WERI-Rb-1 (cell line): ENCODE results near the gene COLEC11.

Experiments used
- DNase-seq: peaks from one replicate; pipeline ENCODE4 v3.0.0-alpha.2; 2020
- H3K27ac ChIP-seq: fragments of 250-450 bp; sonication (Bioruptor Pico); 2 replicates; pipeline ENCODE4 v1.5.1; 2020; ENCODE audit warnings: mild to moderate bottlenecking, moderate library complexity
- H3K27me3 ChIP-seq: fragments of 250-450 bp; sonication (Bioruptor Pico); 2 replicates; pipeline ENCODE4 v1.5.1; 2021; ENCODE audit warnings: mild to moderate bottlenecking, low read depth, moderate library complexity; ENCODE audit not compliant: insufficient read depth, severe bottlenecking
- H3K36me3 ChIP-seq: fragments of 250-450 bp; sonication (Bioruptor Pico); 2 replicates; pipeline ENCODE4 v1.5.1; 2020; ENCODE audit warnings: mild to moderate bottlenecking, moderate library complexity
- H3K4me3 ChIP-seq: 2 replicates; pipeline ENCODE4 v1.5.1; 2011; ENCODE audit warnings: low read depth, mild to moderate bottlenecking, control low read depth, low read length
- H3K9me3 ChIP-seq: fragments of 250-450 bp; sonication (Bioruptor Pico); 2 replicates; pipeline ENCODE4 v1.5.1; 2021; ENCODE audit warnings: mild to moderate bottlenecking, moderate library complexity; ENCODE audit not compliant: severe bottlenecking
- CTCF ChIP-seq: IDR thresholded peaks from 2 replicates; pipeline ENCODE4 v1.5.1; 2011; ENCODE audit warnings: low read depth, mild to moderate bottlenecking, control low read depth, inconsistent platforms, low read length

COLEC11 gene

GRCh38 chr2:3654531-3655225 is 59.8 kb downstream of the COLEC11 start:
- Histone ChIP-seq H3K36me3 (no peaks in the 10 kb centered on the region), H3K9me3 (no peaks in the 10 kb centered on the region), H3K27ac (no peak overlapping the region), H3K27me3 (no peaks in the 10 kb centered on the region), H3K4me3 (no peak overlapping the region)
- no peak for DNase-seq
- no peak for TF ChIP-seq CTCF

DNA sequence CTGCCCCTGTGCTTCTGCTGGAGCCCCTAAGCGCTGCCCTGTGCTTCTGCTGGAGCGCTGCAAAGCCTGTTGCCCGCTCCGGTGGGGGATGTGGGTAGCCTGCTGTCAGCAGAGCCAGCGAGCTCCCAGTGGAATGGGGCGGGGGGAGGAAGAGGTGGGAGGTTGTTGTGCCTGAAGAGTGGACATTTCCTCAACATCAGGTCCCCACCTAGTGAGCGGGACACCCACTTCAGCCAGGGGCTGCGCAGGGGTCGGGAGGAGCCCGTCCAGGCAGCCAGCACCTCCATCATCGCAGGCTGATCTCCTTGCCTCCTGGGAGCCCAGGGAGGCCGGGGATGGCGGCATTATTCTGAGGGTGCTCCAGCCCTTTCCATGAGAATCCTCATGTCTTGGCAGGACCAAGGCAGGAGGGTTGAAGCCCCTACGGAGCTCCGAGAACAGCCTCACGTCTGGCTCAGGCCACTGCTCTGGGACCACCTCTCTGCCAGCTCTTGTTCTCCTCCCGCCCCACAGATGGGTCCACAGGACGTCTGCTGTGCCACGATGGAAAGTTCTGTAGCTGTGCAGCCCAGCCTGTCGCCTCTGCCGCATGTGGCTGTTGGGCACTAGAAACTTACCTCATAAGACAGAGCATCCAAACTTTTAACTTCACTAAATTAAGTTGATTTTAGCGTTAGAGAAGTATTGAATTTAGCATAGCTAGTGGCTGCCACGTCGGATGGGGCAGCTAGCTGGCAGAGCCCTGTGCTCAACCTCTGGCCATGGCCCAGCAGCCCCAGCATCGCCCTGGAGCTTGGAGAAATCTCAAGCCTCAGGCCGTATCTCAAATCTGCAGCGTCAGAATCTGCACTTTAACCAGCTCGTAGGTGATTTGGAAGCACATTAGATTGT is 61.2 kb downstream of the COLEC11 start:
- Histone ChIP-seq H3K4me3 (no peak overlapping the region), H3K36me3 (no peaks in the 10 kb centered on the region), H3K9me3 (no peaks in the 10 kb centered on the region), H3K27ac (peak overlapping the region; percentile 97), H3K27me3 (no peaks in the 10 kb centered on the region)
- no peak for TF ChIP-seq CTCF
- peak; percentile 38 for DNase-seq

DNA sequence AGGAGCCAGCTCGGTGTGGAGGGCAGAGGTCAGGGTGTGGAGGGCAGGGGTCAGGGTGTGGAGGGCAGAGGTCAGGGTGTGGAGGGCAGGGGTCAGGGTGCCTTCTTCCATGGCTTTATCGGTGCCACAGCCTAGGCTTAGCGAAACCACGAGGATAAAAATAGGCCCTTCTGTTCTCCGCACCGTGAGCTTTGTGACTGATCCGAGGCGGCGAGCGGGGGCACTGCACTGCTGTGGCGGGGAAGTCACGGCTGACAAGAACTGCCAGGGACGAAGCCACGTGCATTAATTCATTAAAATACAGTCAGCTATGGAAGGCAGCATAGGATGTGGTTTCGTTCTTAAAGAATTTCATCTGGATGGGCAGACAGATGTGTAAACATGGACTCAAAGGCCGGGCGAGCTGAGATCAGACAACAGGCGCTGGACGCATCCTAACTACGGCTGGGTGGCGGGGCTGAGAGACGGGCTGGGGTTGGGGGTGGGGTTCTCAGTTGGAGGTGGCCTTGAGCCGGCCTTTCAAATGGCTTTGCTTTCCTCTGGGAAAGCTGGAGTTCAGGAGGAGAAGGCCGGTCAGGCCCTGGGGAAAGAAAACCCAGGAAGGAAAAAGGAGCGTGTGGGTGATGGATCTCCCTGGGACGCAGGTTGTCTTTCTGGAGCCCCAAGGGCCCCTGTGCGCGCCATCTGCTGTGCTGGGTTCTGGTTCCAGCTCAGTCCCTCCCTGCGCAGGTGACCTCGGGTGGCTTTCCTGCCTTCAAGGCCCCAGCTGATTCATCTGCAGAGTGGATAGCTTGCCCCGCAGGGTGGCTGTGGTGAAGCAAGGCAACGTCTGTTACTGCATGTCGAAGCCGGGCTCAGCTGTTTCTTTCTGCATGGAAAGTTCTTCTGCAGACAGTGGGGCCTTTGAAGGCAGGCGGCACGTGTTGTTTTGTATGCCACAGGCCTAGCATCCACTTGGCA is 62.1 kb downstream of the COLEC11 start:
- peak overlapping the region; percentile 97 for H3K27ac ChIP-seq
- H3K36me3 ChIP-seq: no peaks in the 10 kb centered on the region
- peak; percentile 99 for DNase-seq
- TF ChIP-seq CTCF: no peak
- H3K9me3 ChIP-seq: no peaks in the 10 kb centered on the region
- H3K4me3 ChIP-seq: peak overlapping the region; percentile 1; the same call in 1 of the 2 replicates
- no peaks in the 10 kb centered on the region for H3K27me3 ChIP-seq

DNA sequence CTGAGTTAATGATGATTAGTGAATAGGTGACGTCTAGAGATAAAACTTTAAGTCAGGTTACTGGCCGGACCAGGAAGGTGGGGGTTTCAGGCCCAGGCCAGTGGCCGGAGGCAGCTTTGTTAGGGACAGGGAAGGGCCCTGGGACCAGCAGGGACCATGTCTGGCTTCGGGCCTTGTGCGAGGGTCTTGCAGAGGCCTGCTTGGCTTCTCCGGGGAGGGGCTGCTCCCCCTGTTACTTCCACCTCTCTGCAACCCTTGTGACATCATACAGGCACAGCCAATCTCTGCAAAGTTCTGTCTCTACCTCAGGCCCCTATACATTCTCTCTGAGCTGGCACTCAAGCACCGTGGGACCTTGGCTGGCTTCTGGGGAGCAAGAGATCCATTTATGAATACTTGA is 63.0 kb downstream of the COLEC11 start, which contains the start of gene ALLC:
Gene ALLC (plus strand): TSS at position 320 of the 400 bp plus-strand sequence. CDS start 12,958 bp downstream, outside the sequence.
- Histone ChIP-seq H3K27ac (peak within 1 kb of the TSS; percentile 97), H3K36me3 (no peaks in the 10 kb centered on the region), H3K27me3 (no peaks in the 10 kb centered on the region), H3K9me3 (no peaks in the 10 kb centered on the region), H3K4me3 (no peak within 1 kb of the TSS)
- DNase-seq: peak; percentile 54
- TF ChIP-seq CTCF: no peak
